K562 (cell line): ENCODE data around the gene KCND2. TPM values are rescaled to one million over a fixed set of nuclear protein-coding genes. Genes with fewer than 3 reads are reported as not detected.

Source experiments
- ATAC-seq: fragments of 200-7000 bp; cut with Tn5 transposase; 3 replicates; pipeline ENCODE4 v1.9.1; 2020; ENCODE audit warnings: moderate library complexity
- BruUV-seq: library from RNA; stranded (reverse); fragments of 400-500 nt; replicated peaks from 2 replicates; lab custom pipeline; 2021; lab: Mats Ljungman, UMichigan
- CTCF ChIA-PET: fragments of 300-600 bp; formaldehyde crosslinking; extraction: SDS; loops from one replicate; lab custom pipeline; 2021; ENCODE audit warnings: low intra/inter-chr PET ratio; lab: Yijun Ruan, JAX
- POLR2A ChIA-PET: fragments of 300-600, 350-650 bp; sonication (Branson Sonifier 250); formaldehyde crosslinking; extraction: SDS; loops from one replicate; lab custom pipeline; 2021; ENCODE audit warnings: antibody characterized with exemption, inconsistent platforms; lab: Yijun Ruan, JAX
- DNase-seq, 4 experiments: peaks; one replicate each; pipeline versions ENCODE4 v3.0.0 to v3.0.0-alpha.2; 2011 to 2018; ENCODE audit warnings: low spot score in 3 of 4, mixed read lengths in 3 of 4; ENCODE audit errors: extremely low read depth in 1 of 4
- FAIRE-seq: peaks from 2 replicates; lab custom pipeline; 2011; peaks lifted over from hg19 to GRCh38; lab: Jason Lieb, UNC
- H2AFZ ChIP-seq: 2 replicates; pipeline ENCODE4 v1.6.0; 2011; ENCODE audit warnings: low read depth, low read length, control low read depth, inconsistent platforms
- H3K27ac ChIP-seq: fragments of 200-600 bp; 3 replicates; pipeline ENCODE4 v1.8.0; 2011; ENCODE audit warnings: low read depth, mild to moderate bottlenecking, control low read depth, inconsistent platforms, low read length, moderate library complexity, mixed read lengths; ENCODE audit errors: extremely low read depth
- H3K27me3 ChIP-seq, 2 experiments: fragments of 300-600 bp in 1 of 2; 2 replicates in 1 of 2; 3 replicates in 1 of 2; pipeline versions ENCODE4 v1.6.0 to v1.8.0; 2011; ENCODE audit warnings: inconsistent platforms in 2 of 2, low read length in 2 of 2, mild to moderate bottlenecking in 1 of 2, mixed read lengths in 1 of 2, moderate library complexity in 1 of 2; ENCODE audit not compliant: control insufficient read depth in 2 of 2, insufficient read depth in 2 of 2
- H3K36me3 ChIP-seq: fragments of 300-600 bp; 3 replicates; pipeline ENCODE4 v1.8.0; 2011; ENCODE audit warnings: mild to moderate bottlenecking, low read length, inconsistent platforms; ENCODE audit not compliant: control insufficient read depth, insufficient read depth
- H3K4me1 ChIP-seq, 2 experiments: fragments of 200-600 bp in 1 of 2; replicated peaks in 1 of 2; 2 replicates in 1 of 2; 3 replicates in 1 of 2; pipeline versions ENCODE4 v1.5.1 to v1.8.0; 2011; ENCODE audit warnings: inconsistent platforms in 2 of 2, low read length in 2 of 2, mild to moderate bottlenecking in 1 of 2, mixed read lengths in 1 of 2, moderate library complexity in 1 of 2; ENCODE audit not compliant: control insufficient read depth in 2 of 2, insufficient read depth in 2 of 2
- H3K4me2 ChIP-seq: 2 replicates; pipeline ENCODE4 v1.6.1; 2011; ENCODE audit warnings: low read length, control low read depth, inconsistent platforms, mixed read lengths; ENCODE audit not compliant: insufficient read depth
- H3K4me3 ChIP-seq: fragments of 200-600 bp; sonication (generic), shearing (Covaris generic); 2 replicates; pipeline ENCODE4 v1.5.1; 2016; ENCODE audit warnings: control low read depth, inconsistent platforms
- H3K79me2 ChIP-seq: fragments of 200-600 bp; 3 replicates; pipeline ENCODE4 v1.8.0; 2011; ENCODE audit warnings: low read length, inconsistent platforms; ENCODE audit not compliant: control insufficient read depth, insufficient read depth
- H3K9ac ChIP-seq, 2 experiments: 2 replicates each; pipeline versions ENCODE4 v1.6.0 to v1.6.1; 2011; ENCODE audit warnings: low read depth in 2 of 2, low read length in 2 of 2, control low read depth in 1 of 2, inconsistent platforms in 1 of 2, mild to moderate bottlenecking in 1 of 2, mixed read lengths in 1 of 2; ENCODE audit not compliant: insufficient read depth in 1 of 2
- H3K9me1 ChIP-seq: one replicate; pipeline ENCODE4 v1.6.0; 2011; ENCODE audit warnings: inconsistent platforms, mild to moderate bottlenecking, low read length, moderate library complexity; ENCODE audit not compliant: control insufficient read depth, insufficient read depth
- H3K9me3 ChIP-seq: replicated peaks from 2 replicates; pipeline ENCODE4 v1.5.1; 2011; ENCODE audit warnings: low read depth, low read length, inconsistent platforms; ENCODE audit not compliant: control insufficient read depth, insufficient read depth
- H4K20me1 ChIP-seq: replicated peaks from 2 replicates; pipeline ENCODE4 v1.6.1; 2011; ENCODE audit warnings: low read length, inconsistent platforms, mixed read lengths; ENCODE audit not compliant: control insufficient read depth, insufficient read depth
- CBX3 ChIP-seq, 2 experiments: IDR thresholded peaks; 1 replicate in 1 of 2; 2 replicates in 1 of 2; pipeline ENCODE4 v1.6.1; 2012; ENCODE audit warnings: inconsistent platforms in 2 of 2, low read length in 2 of 2, borderline replicate concordance in 1 of 2, control low read depth in 1 of 2
- DPF2 ChIP-seq: fragments of 450-650 bp; IDR thresholded peaks from 2 replicates; pipeline ENCODE4 v1.6.1; 2016
- MECOM ChIP-seq: fragments of 250-450 bp; sonication (Bioruptor Pico); IDR thresholded peaks from 2 replicates; pipeline ENCODE4 v1.8.0; 2022; ENCODE audit warnings: inconsistent platforms
- POU5F1 ChIP-seq: fragments of 150-350 bp; IDR thresholded peaks from 2 replicates; pipeline ENCODE4 v1.6.1; 2014; ENCODE audit warnings: borderline replicate concordance, low read length, low read depth, mild to moderate bottlenecking; ENCODE audit not compliant: partially characterized antibody
- RNF2 ChIP-seq: sonication (generic); IDR thresholded peaks from 2 replicates; pipeline ENCODE4 v1.6.1; 2016
- ZNF197 ChIP-seq: fragments of 200-800 bp; sonication (Bioruptor generic); IDR thresholded peaks from 2 replicates; pipeline ENCODE4 v1.6.1; 2016; ENCODE audit warnings: low read depth, missing genetic modification characterization, missing compliant biosample characterization
- WGBS: fragments of 100-300 bp; shearing (Covaris generic); methylation state at CpG from one replicate; pipeline ENCODE4 v1.1.6; 2016; ENCODE audit warnings: low coverage, mixed read lengths; ENCODE audit not compliant: insufficient coverage; ENCODE audit errors: missing lambda C conversion rate; 5-methylcytosine and 5-hydroxymethylcytosine counted together
- in situ Hi-C: fragments of 300-500 bp; cut with MboI; formaldehyde crosslinking; loops from 4 replicates; pipeline ENCODE4 v1.15.0; 2018; ENCODE audit warnings: inconsistent platforms, mixed read lengths
- intact Hi-C: fragments of 100-400 bp; cut with micrococcal nuclease; formaldehyde crosslinking; loops from 2 replicates; pipeline ENCODE4 v1.14.2; 2022
- polyA plus RNA-seq, 8 experiments: library from polyadenylated mRNA; depleted of rRNA in 4 of 8; stranded (reverse) in 5 of 8; unstranded in 3 of 8; fragments of >200 nt; fragmentation: Nextera tagmentation in 2 of 8; fragmentation: Illumina TruSeq in 1 of 8; extraction: Ambion mirVana in 2 of 8; extraction: Trizol in 1 of 8; gene quantifications; 2 replicates each; pipeline versions ENCODE4 v1.2.1 to v1.2.3, GENCODE V29; 2011 to 2014; ENCODE audit warnings: inconsistent platforms in 1 of 8, missing spikeins in 1 of 8
- total RNA-seq, 7 experiments: library from RNA; depleted of rRNA in 6 of 7; stranded (reverse); fragments of >200 nt in 6 of 7; fragmentation: Illumina TruSeq in 2 of 7; extraction: Trizol in 2 of 7; gene quantifications; 2 replicates each; pipeline versions ENCODE4 v1.2.1 to v1.2.3, GENCODE V29; 2011 to 2021; ENCODE audit warnings: low replicate concordance in 1 of 7
- TF ChIP-seq, protein P1 (sequence below): sonication (generic); formaldehyde crosslinking; IDR thresholded peaks from 2 replicates; pipeline ENCODE4 v1.8.1; 2023; ENCODE audit warnings: missing genetic modification reagents, mild to moderate bottlenecking, borderline replicate concordance
- TF ChIP-seq, protein P2 (sequence below): fragments of 250-450 bp; sonication (Bioruptor Pico); IDR thresholded peaks from 2 replicates; pipeline ENCODE4 v1.8.0; 2021; ENCODE audit warnings: moderate library complexity, mild to moderate bottlenecking, inconsistent platforms
- TF ChIP-seq, protein P3 (sequence below): sonication (generic); IDR thresholded peaks from 2 replicates; pipeline ENCODE4 v1.6.1; 2016

KCND2 gene
- total and polyA plus RNA-seq, 9 of the 15 experiments (the other 6 are each of a cell fraction or from before 2014, with no cell fraction given), result 0.03 to 0.12 TPM; not detected in 7

DNA sequence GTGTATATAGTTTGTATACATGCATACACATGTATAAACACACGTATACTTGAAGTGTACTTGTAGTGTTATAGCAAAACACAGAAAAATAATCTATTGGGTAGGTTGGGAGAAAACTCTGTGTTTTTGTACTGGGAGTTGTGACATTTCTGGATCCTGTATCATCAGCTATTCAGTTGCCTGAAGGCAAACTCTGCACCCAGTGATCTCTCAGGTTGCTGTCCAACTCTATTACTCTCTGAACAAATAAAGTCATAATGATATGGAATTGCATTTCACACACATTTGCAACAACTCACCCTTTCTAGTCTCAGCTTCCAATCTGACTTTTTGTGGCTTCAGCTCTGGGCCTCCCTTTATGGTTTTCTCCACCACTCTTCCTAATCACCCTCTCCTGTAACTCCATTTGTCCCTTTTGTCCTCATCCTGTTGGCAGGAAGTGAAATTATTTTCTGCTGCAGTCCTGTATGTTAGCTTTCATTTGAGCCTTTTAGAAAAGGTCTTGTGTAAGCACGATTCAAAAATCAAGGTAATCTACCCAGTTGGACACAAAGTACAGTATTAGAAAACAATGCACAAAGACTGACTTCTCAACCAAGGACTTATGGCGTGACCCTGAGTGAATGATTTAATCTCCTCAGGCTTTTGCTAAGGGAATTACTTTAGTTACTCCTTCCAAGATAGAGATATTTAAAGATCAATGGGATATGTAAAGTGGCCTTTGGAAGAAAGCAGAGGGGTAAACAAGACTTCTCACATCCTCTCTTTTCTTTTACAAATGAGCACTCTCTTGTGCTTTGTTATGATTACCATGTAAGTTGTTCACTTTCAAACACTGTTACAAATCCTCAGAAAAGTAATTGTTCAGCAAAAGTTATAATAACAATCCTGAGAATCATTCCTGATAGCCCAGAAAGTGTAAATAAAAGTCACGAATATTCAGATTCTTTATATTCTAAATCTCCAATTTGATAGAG, 249.1 kb downstream of the KCND2 start:
- 1% methylated on average over 4 of the region's 4 CpGs for WGBS
- no peak for FAIRE-seq

More for the DNA sequence above, 249.1 kb downstream of the KCND2 start:
- intact Hi-C loops, result no loop called here
- Histone ChIP-seq H3K9me3 (no peaks in the 10 kb centered on the region), H3K79me2 (no peaks in the 10 kb centered on the region), H2AFZ (no peak overlapping the region), H4K20me1 (no peaks in the 10 kb centered on the region), H3K4me2 (no peak overlapping the region), H3K9me1 (no peaks in the 10 kb centered on the region), H3K9ac (no peak overlapping the region), H3K4me3 (no peak overlapping the region), H3K36me3 (no peaks in the 10 kb centered on the region), H3K27ac (no peak overlapping the region), H3K27me3 (no peaks in the 10 kb centered on the region), H3K4me1 (no peaks in the 10 kb centered on the region)
- BruUV-seq, result no TSS peak
- no peak for ATAC-seq
- in situ Hi-C loops, result no loop called here
- TF ChIP-seq, protein P1, sequence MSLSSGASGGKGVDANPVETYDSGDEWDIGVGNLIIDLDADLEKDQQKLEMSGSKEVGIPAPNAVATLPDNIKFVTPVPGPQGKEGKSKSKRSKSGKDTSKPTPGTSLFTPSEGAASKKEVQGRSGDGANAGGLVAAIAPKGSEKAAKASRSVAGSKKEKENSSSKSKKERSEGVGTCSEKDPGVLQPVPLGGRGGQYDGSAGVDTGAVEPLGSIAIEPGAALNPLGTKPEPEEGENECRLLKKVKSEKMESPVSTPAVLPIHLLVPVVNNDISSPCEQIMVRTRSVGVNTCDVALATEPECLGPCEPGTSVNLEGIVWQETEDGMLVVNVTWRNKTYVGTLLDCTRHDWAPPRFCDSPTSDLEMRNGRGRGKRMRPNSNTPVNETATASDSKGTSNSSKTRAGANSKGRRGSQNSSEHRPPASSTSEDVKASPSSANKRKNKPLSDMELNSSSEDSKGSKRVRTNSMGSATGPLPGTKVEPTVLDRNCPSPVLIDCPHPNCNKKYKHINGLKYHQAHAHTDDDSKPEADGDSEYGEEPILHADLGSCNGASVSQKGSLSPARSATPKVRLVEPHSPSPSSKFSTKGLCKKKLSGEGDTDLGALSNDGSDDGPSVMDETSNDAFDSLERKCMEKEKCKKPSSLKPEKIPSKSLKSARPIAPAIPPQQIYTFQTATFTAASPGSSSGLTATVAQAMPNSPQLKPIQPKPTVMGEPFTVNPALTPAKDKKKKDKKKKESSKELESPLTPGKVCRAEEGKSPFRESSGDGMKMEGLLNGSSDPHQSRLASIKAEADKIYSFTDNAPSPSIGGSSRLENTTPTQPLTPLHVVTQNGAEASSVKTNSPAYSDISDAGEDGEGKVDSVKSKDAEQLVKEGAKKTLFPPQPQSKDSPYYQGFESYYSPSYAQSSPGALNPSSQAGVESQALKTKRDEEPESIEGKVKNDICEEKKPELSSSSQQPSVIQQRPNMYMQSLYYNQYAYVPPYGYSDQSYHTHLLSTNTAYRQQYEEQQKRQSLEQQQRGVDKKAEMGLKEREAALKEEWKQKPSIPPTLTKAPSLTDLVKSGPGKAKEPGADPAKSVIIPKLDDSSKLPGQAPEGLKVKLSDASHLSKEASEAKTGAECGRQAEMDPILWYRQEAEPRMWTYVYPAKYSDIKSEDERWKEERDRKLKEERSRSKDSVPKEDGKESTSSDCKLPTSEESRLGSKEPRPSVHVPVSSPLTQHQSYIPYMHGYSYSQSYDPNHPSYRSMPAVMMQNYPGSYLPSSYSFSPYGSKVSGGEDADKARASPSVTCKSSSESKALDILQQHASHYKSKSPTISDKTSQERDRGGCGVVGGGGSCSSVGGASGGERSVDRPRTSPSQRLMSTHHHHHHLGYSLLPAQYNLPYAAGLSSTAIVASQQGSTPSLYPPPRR, result no peak
- TF ChIP-seq MECOM (CRISPR knock-in tag) (no peak), CBX3 (IDR thresholded peaks at IDR 0.05; ENCODE audit: borderline replicate concordance in 1 of 2, low read length in 2 of 2) (no peak), POU5F1 (no peak), DPF2 (no peak), RNF2 (no peak), ZNF197 (CRISPR knock-in tag) (no peak)
- TF ChIP-seq, protein P2, sequence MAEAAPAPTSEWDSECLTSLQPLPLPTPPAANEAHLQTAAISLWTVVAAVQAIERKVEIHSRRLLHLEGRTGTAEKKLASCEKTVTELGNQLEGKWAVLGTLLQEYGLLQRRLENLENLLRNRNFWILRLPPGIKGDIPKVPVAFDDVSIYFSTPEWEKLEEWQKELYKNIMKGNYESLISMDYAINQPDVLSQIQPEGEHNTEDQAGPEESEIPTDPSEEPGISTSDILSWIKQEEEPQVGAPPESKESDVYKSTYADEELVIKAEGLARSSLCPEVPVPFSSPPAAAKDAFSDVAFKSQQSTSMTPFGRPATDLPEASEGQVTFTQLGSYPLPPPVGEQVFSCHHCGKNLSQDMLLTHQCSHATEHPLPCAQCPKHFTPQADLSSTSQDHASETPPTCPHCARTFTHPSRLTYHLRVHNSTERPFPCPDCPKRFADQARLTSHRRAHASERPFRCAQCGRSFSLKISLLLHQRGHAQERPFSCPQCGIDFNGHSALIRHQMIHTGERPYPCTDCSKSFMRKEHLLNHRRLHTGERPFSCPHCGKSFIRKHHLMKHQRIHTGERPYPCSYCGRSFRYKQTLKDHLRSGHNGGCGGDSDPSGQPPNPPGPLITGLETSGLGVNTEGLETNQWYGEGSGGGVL, result no peak
- TF ChIP-seq, protein P3, sequence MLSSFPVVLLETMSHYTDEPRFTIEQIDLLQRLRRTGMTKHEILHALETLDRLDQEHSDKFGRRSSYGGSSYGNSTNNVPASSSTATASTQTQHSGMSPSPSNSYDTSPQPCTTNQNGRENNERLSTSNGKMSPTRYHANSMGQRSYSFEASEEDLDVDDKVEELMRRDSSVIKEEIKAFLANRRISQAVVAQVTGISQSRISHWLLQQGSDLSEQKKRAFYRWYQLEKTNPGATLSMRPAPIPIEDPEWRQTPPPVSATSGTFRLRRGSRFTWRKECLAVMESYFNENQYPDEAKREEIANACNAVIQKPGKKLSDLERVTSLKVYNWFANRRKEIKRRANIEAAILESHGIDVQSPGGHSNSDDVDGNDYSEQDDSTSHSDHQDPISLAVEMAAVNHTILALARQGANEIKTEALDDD, result no peak
- ChIA-PET CTCF (no interaction called here), POLR2A (interaction anchor here (0.5 kb wide), 1 partner anchor 27 kb away, joined by 3 read pairs; no protein-coding TSS in a partner anchor)
- DNase-seq, result no peak
